NCI-H1048 (cell line): ENCODE data around the gene DHX16.

Experiments used
- DNase-seq: peaks from one replicate; lab custom pipeline; 2025; lab: John Stamatoyannopoulos, UW

Gene DHX16

GRCh38 chr6:30691208-30691847 is 18.5 kb upstream of the DHX16 start:
- no peak for DNase-seq

- DNase-seq = peak; percentile 72
These were observed 17.8 kb upstream of the DHX16 start, which contains the start of gene NRM for GRCh38 chr6:30690403-30691207. Gene NRM (minus strand): TSS chr6:30690984. CDS start chr6:30690974, 10 bp downstream.

- DNase-seq = no peak
These were observed 17.2 kb upstream of the DHX16 start for GRCh38 chr6:30689985-30690384.

- DNase-seq = no peak
These were observed 16.4 kb upstream of the DHX16 start for GRCh38 chr6:30689022-30689865.

- no peak for DNase-seq
These were observed 15.8 kb upstream of the DHX16 start for GRCh38 chr6:30688569-30688968.

GRCh38 chr6:30687659-30688431 is 15.0 kb upstream of the DHX16 start:
- no peak for DNase-seq

- DNase-seq = peak; percentile 62
These were observed 14.3 kb upstream of the DHX16 start for GRCh38 chr6:30686908-30687658.

GRCh38 chr6:30686009-30686907 is 13.5 kb upstream of the DHX16 start, which contains the start of gene PPP1R18:
Gene PPP1R18 (minus strand): TSS chr6:30686645. CDS start chr6:30686018, 627 bp downstream.
- no peak for DNase-seq

GRCh38 chr6:30685157-30686008 is 12.6 kb upstream of the DHX16 start:
- no peak for DNase-seq

GRCh38 chr6:30684386-30685156 is 11.8 kb upstream of the DHX16 start:
- DNase-seq = no peak

- no peak for DNase-seq
These were observed 11.2 kb upstream of the DHX16 start for GRCh38 chr6:30683980-30684338.

GRCh38 chr6:30683183-30683979 is 10.6 kb upstream of the DHX16 start:
- DNase-seq = no peak

GRCh38 chr6:30682143-30683117 is 9.6 kb upstream of the DHX16 start:
- no peak for DNase-seq

GRCh38 chr6:30681766-30682142 is 8.9 kb upstream of the DHX16 start:
- DNase-seq = no peak

GRCh38 chr6:30679765-30680535 is 7.1 kb upstream of the DHX16 start:
- DNase-seq = no peak
